GM12801 (cell line): Measurements from ENCODE around the gene MMP20.

Experiments
- CTCF ChIP-seq: IDR thresholded peaks from one replicate; pipeline ENCODE4 v1.5.1; 2011; ENCODE audit warnings: control low read depth; ENCODE audit not compliant: insufficient read length; ENCODE audit errors: extremely low read depth

MMP20 gene

DNA sequence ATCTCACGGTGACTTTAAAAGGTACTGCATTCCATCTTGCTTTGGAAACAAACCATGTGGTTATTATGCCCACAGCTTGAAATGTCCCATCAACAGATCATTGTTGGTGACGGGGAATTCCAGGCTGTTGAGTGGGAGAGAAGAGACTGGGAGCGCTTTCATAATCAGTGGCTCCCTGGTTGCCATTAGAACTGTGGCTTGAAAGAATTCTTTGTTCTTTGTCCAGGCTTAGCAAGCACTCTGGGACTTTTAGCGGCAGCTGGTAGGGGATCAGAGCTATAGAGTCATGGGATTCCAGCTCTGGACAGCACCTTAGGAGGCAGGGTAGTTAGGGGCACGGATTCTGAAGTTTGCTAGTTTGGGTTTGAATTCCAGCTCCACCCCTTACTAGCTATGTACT, 22.0 kb downstream of the MMP20 start:
- TF ChIP-seq CTCF, result no peak

DNA sequence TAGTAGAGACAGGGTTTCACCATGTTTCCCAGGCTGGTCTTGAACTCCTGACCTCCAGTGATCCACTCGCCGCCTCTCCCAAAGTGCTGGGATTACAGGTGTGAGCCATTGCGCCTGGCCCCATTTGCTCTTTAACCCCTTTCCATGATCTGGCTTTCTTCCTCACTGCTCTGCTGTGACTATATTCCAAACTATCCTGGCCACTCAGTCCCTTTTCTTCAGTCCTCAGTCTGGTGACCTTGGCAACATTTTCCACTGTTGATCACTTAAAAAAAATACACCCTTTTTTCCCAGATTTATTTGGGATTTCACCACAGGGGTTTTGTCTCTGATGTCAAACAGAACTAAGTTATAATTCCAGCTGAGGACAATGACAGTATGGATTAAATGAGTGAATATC, 24.5 kb downstream of the MMP20 start:
- TF ChIP-seq CTCF, result no peak

GRCh38 chr11:102599642-102600261, 25.4 kb downstream of the MMP20 start:
- TF ChIP-seq CTCF, result no peak

- TF ChIP-seq CTCF, result no peak
Observed at GRCh38 chr11:102598272-102598671, 26.9 kb downstream of the MMP20 start.

- no peak for TF ChIP-seq CTCF
Observed at GRCh38 chr11:102596578-102596977, 28.6 kb downstream of the MMP20 start.

DNA sequence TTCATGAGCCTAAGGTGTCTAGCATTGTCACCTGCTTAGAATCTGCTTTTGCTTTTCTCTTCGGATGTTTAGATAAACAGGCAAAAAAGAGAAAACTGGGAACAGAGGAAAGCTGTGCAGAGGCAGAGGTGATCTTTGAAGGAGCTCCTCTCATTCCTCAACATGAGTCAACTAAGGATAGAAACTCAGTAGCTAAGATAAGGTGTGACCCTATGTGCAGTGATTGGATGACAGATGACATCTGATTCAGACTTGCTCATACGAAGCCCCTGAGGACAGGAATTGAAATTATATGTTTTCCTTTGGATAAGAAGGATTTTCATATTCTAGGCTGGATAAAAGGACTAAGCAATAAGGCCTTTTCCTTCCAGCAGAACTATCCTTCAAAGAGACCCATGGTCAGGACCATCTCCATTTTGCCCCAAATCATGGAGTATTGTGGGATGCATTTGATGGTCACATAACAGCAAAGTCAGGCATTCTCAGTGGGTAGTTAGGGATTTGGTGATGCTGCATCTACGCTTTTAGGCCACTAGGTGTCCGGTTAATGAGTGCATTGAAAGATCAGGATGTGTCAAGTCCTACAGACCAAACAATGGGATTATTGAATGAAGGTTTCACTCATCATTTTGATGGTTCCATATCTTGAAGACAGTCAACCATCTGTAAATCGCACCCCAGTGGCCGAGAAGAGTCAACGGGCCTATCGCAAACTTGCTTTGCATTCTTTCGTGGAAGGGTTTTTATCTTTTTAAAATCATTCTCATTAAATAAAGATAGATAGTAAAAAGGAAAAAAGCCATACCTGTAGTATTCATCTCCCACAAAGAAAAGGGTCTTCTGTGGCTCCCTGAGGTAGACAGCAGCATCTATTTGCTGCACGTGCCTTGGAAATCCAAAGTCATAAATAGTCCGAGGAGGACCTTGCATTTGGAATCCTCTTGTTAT, 32.2 kb downstream of the MMP20 start:
- no peak for TF ChIP-seq CTCF

GRCh38 chr11:102592131-102592530, 33.0 kb downstream of the MMP20 start:
- TF ChIP-seq CTCF, result no peak
